Measurements from ENCODE around the gene NKAIN4.
"Not testable (repeated sequence)": the region's sequence is repeated elsewhere in the genome, so short reads cannot be mapped to it uniquely, and the experiment has no call there.

Gene NKAIN4

GRCh38 chr20:63224412-63225081, 29.7 kb downstream of the NKAIN4 start:
- Histone ChIP-seq H3K27me3 (ENCODE audit: control insufficient read depth, insufficient read depth, low read length) (no peaks in the 10 kb centered on the region), H3K36me3 (ENCODE audit: control insufficient read depth, insufficient read depth, low read length) (no peaks in the 10 kb centered on the region), H3K9me3 (ENCODE audit: control insufficient read depth, insufficient read depth, low read length) (no peaks in the 10 kb centered on the region), H3K27ac (ENCODE audit: low read length) (no peak overlapping the region), H3K4me3 (ENCODE audit: low read length) (no peak overlapping the region), H3K4me1 (ENCODE audit: control insufficient read depth, insufficient read depth, low read length) (peaks cover 4% of the 10 kb centered on the region)
- WGBS (ENCODE audit: insufficient coverage, insufficient read length): no CpG with 5 or more reads among the region's 16 CpGs
- DNase-seq (ENCODE audit: low read depth, low spot score): no peak

GRCh38 chr20:63223826-63224207, 30.4 kb downstream of the NKAIN4 start:
- H3K4me1 ChIP-seq (ENCODE audit: control insufficient read depth, insufficient read depth, low read length): peaks cover 1% of the 10 kb centered on the region; the same call in 1 of the 2 replicates
- no peaks in the 10 kb centered on the region for H3K27me3 ChIP-seq (ENCODE audit: control insufficient read depth, insufficient read depth, low read length)
- WGBS (ENCODE audit: insufficient coverage, insufficient read length): no CpG with 5 or more reads among the region's 6 CpGs
- no peaks in the 10 kb centered on the region for H3K9me3 ChIP-seq (ENCODE audit: control insufficient read depth, insufficient read depth, low read length)
- H3K27ac ChIP-seq (ENCODE audit: low read length): no peak overlapping the region
- no peaks in the 10 kb centered on the region for H3K36me3 ChIP-seq (ENCODE audit: control insufficient read depth, insufficient read depth, low read length)
- no peak overlapping the region for H3K4me3 ChIP-seq (ENCODE audit: low read length)
- no peak for DNase-seq (ENCODE audit: low read depth, low spot score)

DNA sequence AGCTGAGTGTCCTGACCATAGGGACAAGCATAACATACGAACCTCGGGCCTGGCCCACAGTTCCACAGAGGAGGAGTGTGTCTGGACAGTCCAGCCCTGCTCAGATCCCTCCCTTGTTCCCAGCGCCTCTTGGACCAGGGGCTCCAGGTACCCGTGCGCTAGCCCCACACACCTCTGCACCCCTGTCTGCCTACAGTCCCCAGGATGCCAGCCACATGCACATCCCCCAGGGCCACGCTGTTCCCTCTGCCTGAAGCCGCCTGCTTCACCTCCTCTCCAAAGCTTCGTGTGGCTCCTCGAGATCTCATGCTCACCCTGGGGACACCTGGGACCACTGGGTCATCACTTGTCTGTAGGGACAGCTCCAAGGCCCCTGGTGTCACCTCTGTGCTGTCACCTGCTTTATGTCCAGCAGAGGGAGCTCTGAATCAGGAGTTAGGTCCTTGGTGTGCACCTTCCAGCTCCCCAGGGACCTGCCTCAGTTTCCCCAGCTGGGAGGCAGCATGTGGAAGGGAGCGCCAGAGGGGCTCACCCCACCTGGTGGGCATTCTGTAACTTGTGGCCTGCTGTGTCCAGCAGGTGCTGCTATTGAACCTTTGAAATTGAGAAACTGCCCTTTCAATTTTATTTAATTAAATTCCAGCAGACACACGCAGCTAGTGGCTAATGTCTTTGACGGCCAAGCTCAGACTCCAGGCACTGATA, 31.0 kb downstream of the NKAIN4 start:
- Histone ChIP-seq H3K4me3 (ENCODE audit: low read length) (no peak overlapping the region), H3K9me3 (ENCODE audit: control insufficient read depth, insufficient read depth, low read length) (no peaks in the 10 kb centered on the region), H3K27ac (ENCODE audit: low read length) (no peak overlapping the region), H3K4me1 (ENCODE audit: control insufficient read depth, insufficient read depth, low read length) (0 out of 2 replicates have a peak, but pooled peaks cover 1% of the 10 kb centered on the region), H3K36me3 (ENCODE audit: control insufficient read depth, insufficient read depth, low read length) (no peaks in the 10 kb centered on the region), H3K27me3 (ENCODE audit: control insufficient read depth, insufficient read depth, low read length) (no peaks in the 10 kb centered on the region)
- DNase-seq (ENCODE audit: low read depth, low spot score): no peak
- WGBS (ENCODE audit: insufficient coverage, insufficient read length): no CpG with 5 or more reads among the region's 12 CpGs

- Histone ChIP-seq H3K4me1 (ENCODE audit: control insufficient read depth, insufficient read depth, low read length) (0 out of 2 replicates have a peak, but pooled peaks cover 1% of the 10 kb centered on the region), H3K4me3 (ENCODE audit: low read length) (no peak overlapping the region), H3K36me3 (ENCODE audit: control insufficient read depth, insufficient read depth, low read length) (no peaks in the 10 kb centered on the region), H3K27ac (ENCODE audit: low read length) (no peak overlapping the region), H3K27me3 (ENCODE audit: control insufficient read depth, insufficient read depth, low read length) (no peaks in the 10 kb centered on the region), H3K9me3 (ENCODE audit: control insufficient read depth, insufficient read depth, low read length) (no peaks in the 10 kb centered on the region)
- no CpG with 5 or more reads among the region's 7 CpGs for WGBS (ENCODE audit: insufficient coverage, insufficient read length)
- no peak for DNase-seq (ENCODE audit: low read depth, low spot score)
Observed at GRCh38 chr20:63222541-63222940, 31.7 kb downstream of the NKAIN4 start.

- not testable (repeated sequence) for H3K4me3 ChIP-seq (ENCODE audit: low read length)
Observed at GRCh38 chr20:63221400-63222053, 32.7 kb downstream of the NKAIN4 start.

DNA sequence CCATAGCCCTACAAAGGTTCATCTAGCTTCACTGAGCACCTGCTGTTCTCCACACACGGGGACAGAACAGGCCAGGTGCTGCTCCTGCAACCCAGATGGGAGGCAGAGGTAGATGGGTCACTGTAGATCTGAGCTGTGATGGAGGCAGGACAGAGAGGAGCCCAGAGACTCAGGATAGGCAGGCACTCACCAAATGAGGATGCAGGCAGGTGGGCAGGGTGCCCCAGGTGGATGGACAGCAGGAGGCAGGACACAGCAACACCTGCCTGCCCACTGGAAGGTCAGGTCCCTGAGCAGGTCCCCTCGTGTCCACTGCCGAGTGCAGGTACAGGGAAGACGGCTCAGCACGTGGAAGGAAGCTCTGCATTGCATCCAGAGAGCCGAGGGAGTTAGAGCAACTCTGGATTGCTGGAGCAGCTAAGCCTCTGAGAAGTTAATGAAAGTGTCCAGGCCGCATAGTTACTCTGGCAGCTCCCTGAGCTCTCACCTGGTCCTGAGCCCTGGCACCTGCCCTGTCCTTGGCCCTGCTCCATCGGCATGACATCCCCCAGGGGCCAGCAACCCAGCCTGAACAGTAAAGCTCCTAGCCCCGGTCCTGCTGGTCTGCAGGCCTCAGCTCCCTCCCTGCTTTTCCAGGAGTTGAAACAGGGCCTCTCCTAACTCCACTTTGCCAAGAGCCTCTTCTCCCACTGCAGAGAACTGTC, 33.4 kb downstream of the NKAIN4 start:
- no peaks in the 10 kb centered on the region for H3K27me3 ChIP-seq (ENCODE audit: control insufficient read depth, insufficient read depth, low read length)
- no peaks in the 10 kb centered on the region for H3K9me3 ChIP-seq (ENCODE audit: control insufficient read depth, insufficient read depth, low read length)
- H3K4me1 ChIP-seq (ENCODE audit: control insufficient read depth, insufficient read depth, low read length): 0 out of 2 replicates have a peak, but pooled peaks cover 1% of the 10 kb centered on the region
- DNase-seq (ENCODE audit: low read depth, low spot score): no peak
- WGBS (ENCODE audit: insufficient coverage, insufficient read length): no CpG with 5 or more reads among the region's 9 CpGs
- H3K36me3 ChIP-seq (ENCODE audit: control insufficient read depth, insufficient read depth, low read length): no peaks in the 10 kb centered on the region
- H3K4me3 ChIP-seq (ENCODE audit: low read length): no peak overlapping the region
- H3K27ac ChIP-seq (ENCODE audit: low read length): no peak overlapping the region

More at GRCh38 chr20:63221400-63222053, 32.7 kb downstream of the NKAIN4 start:
- H3K4me1 ChIP-seq (ENCODE audit: control insufficient read depth, insufficient read depth, low read length); H3K9me3 ChIP-seq (ENCODE audit: control insufficient read depth, insufficient read depth, low read length); DNase-seq (ENCODE audit: low read depth, low spot score); H3K27me3 ChIP-seq (ENCODE audit: control insufficient read depth, insufficient read depth, low read length); H3K27ac ChIP-seq (ENCODE audit: low read length); H3K36me3 ChIP-seq (ENCODE audit: control insufficient read depth, insufficient read depth, low read length): not testable (repeated sequence)
- whole genome bisulfite sequencing (ENCODE audit: insufficient coverage, insufficient read length): no CpG with 5 or more reads among the region's 12 CpGs

- H3K36me3 ChIP-seq (ENCODE audit: control insufficient read depth, insufficient read depth, low read length): no peaks in the 10 kb centered on the region
- no peaks in the 10 kb centered on the region for H3K9me3 ChIP-seq (ENCODE audit: control insufficient read depth, insufficient read depth, low read length)
- DNase-seq (ENCODE audit: low read depth, low spot score): no peak
- 0 out of 2 replicates have a peak, but pooled peaks cover 1% of the 10 kb centered on the region for H3K4me1 ChIP-seq (ENCODE audit: control insufficient read depth, insufficient read depth, low read length)
- no peak overlapping the region for H3K27ac ChIP-seq (ENCODE audit: low read length)
- H3K27me3 ChIP-seq (ENCODE audit: control insufficient read depth, insufficient read depth, low read length): no peaks in the 10 kb centered on the region
- no CpG with 5 or more reads among the region's 25 CpGs for WGBS (ENCODE audit: insufficient coverage, insufficient read length)
- no peak overlapping the region for H3K4me3 ChIP-seq (ENCODE audit: low read length)
Observed at GRCh38 chr20:63219866-63220521, 34.3 kb downstream of the NKAIN4 start.

- H3K27ac ChIP-seq (ENCODE audit: low read length): no peak overlapping the region
- H3K4me1 ChIP-seq (ENCODE audit: control insufficient read depth, insufficient read depth, low read length): 0 out of 2 replicates have a peak, but pooled peaks cover 1% of the 10 kb centered on the region
- H3K4me3 ChIP-seq (ENCODE audit: low read length): no peak overlapping the region
- H3K36me3 ChIP-seq (ENCODE audit: control insufficient read depth, insufficient read depth, low read length): no peaks in the 10 kb centered on the region; the same call in 1 of the 2 replicates
- WGBS (ENCODE audit: insufficient coverage, insufficient read length): no CpG with 5 or more reads among the region's 8 CpGs
- no peaks in the 10 kb centered on the region for H3K9me3 ChIP-seq (ENCODE audit: control insufficient read depth, insufficient read depth, low read length)
- DNase-seq (ENCODE audit: low read depth, low spot score): no peak
- no peaks in the 10 kb centered on the region for H3K27me3 ChIP-seq (ENCODE audit: control insufficient read depth, insufficient read depth, low read length)
Observed at GRCh38 chr20:63219447-63219821, 34.8 kb downstream of the NKAIN4 start.

- no peaks in the 10 kb centered on the region for H3K9me3 ChIP-seq (ENCODE audit: control insufficient read depth, insufficient read depth, low read length)
- no peaks in the 10 kb centered on the region for H3K27me3 ChIP-seq (ENCODE audit: control insufficient read depth, insufficient read depth, low read length)
- H3K36me3 ChIP-seq (ENCODE audit: control insufficient read depth, insufficient read depth, low read length): no peaks in the 10 kb centered on the region; the same call in 1 of the 2 replicates
- no CpG with 5 or more reads among the region's 13 CpGs for WGBS (ENCODE audit: insufficient coverage, insufficient read length)
- H3K27ac ChIP-seq (ENCODE audit: low read length): no peak overlapping the region
- no peak overlapping the region for H3K4me3 ChIP-seq (ENCODE audit: low read length)
- DNase-seq (ENCODE audit: low read depth, low spot score): no peak
- H3K4me1 ChIP-seq (ENCODE audit: control insufficient read depth, insufficient read depth, low read length): no peaks in the 10 kb centered on the region
Observed at GRCh38 chr20:63218701-63219446, 35.4 kb downstream of the NKAIN4 start.

Data from iPS DF 6.9 (cell line).